PFSK-1 (cell line): ENCODE data around the gene PDCD4.

Experiments used
- POLR2AphosphoS5 ChIP-seq: IDR thresholded peaks from 2 replicates; pipeline ENCODE4 v1.6.1; 2012; ENCODE audit warnings: low read depth, mild to moderate bottlenecking, control low read depth, low read length, moderate library complexity
- SIN3A ChIP-seq: IDR thresholded peaks from 2 replicates; pipeline ENCODE4 v1.6.1; 2012; ENCODE audit warnings: mild to moderate bottlenecking, low read length, moderate library complexity, borderline replicate concordance; ENCODE audit not compliant: insufficient read depth
- TAF1 ChIP-seq: IDR thresholded peaks from 2 replicates; pipeline ENCODE4 v1.6.1; 2012; ENCODE audit warnings: low read length, control low read depth, borderline replicate concordance; ENCODE audit not compliant: insufficient read depth
- TF ChIP-seq, protein P1 (sequence below), 2 experiments: IDR thresholded peaks; 2 replicates each; pipeline versions ENCODE4 v1.6.1 to v1.8.0; 2011 to 2012; ENCODE audit warnings: low read depth in 2 of 2, low read length in 2 of 2, control low read depth in 1 of 2, inconsistent platforms in 1 of 2, mild to moderate bottlenecking in 1 of 2, moderate library complexity in 1 of 2; ENCODE audit not compliant: insufficient read depth in 1 of 2

DNA sequence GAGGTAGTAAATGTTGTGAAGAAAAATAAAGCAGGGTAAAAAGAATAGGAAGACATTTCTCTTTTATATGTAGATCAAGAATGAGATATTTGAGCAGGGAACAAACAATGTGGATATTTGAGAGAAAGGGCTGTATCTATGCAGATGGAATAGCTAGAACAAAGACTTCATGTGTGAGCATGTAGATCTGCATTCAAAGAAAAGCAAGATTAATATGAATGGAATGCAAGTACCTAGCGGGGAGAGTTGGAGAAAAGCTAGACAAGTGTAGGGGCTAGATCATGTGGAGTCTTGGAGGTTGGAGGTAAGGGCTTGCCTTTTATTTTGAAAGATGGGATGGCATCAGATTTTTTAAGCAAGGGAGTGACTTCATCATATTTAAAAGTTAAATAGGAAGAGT is 74.8 kb downstream of the PDCD4 start:
- TF ChIP-seq, protein P1, sequence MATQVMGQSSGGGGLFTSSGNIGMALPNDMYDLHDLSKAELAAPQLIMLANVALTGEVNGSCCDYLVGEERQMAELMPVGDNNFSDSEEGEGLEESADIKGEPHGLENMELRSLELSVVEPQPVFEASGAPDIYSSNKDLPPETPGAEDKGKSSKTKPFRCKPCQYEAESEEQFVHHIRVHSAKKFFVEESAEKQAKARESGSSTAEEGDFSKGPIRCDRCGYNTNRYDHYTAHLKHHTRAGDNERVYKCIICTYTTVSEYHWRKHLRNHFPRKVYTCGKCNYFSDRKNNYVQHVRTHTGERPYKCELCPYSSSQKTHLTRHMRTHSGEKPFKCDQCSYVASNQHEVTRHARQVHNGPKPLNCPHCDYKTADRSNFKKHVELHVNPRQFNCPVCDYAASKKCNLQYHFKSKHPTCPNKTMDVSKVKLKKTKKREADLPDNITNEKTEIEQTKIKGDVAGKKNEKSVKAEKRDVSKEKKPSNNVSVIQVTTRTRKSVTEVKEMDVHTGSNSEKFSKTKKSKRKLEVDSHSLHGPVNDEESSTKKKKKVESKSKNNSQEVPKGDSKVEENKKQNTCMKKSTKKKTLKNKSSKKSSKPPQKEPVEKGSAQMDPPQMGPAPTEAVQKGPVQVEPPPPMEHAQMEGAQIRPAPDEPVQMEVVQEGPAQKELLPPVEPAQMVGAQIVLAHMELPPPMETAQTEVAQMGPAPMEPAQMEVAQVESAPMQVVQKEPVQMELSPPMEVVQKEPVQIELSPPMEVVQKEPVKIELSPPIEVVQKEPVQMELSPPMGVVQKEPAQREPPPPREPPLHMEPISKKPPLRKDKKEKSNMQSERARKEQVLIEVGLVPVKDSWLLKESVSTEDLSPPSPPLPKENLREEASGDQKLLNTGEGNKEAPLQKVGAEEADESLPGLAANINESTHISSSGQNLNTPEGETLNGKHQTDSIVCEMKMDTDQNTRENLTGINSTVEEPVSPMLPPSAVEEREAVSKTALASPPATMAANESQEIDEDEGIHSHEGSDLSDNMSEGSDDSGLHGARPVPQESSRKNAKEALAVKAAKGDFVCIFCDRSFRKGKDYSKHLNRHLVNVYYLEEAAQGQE (IDR thresholded peaks at IDR 0.05; ENCODE audit: insufficient read depth in 1 of 2, low read depth in 2 of 2, low read length in 2 of 2) = no peak
- TF ChIP-seq POLR2AphosphoS5 (no peak), TAF1 (no peak), SIN3A (no peak)
